DND-41 (cell line): Measurements from ENCODE around the gene F3.

Experiments used
- ATAC-seq: fragments of 200-7000 bp; cut with Tn5 transposase; 3 replicates; pipeline ENCODE4 v1.9.1; 2021; ENCODE audit warnings: low read depth; ENCODE audit not compliant: insufficient read depth
- DNase-seq: peaks from one replicate; pipeline ENCODE4 v3.0.0-alpha.2; 2020
- H2AFZ ChIP-seq: 2 replicates; pipeline ENCODE4 v1.6.0; 2012; ENCODE audit warnings: low read depth, low read length
- H3K27ac ChIP-seq: 2 replicates; pipeline ENCODE4 v1.5.1; 2012; ENCODE audit warnings: low read length, inconsistent platforms
- H3K27me3 ChIP-seq: fragments of 200-600 bp; sonication (generic); 2 replicates; pipeline ENCODE4 v1.6.0; 2012; ENCODE audit warnings: low read length, mild to moderate bottlenecking, inconsistent platforms; ENCODE audit not compliant: insufficient read depth, poor library complexity
- H3K36me3 ChIP-seq: 2 replicates; pipeline ENCODE4 v1.5.1; 2012; ENCODE audit warnings: low read length, inconsistent platforms; ENCODE audit not compliant: insufficient read depth
- H3K4me1 ChIP-seq: 2 replicates; pipeline ENCODE4 v1.5.1; 2012; ENCODE audit warnings: mild to moderate bottlenecking, low read length; ENCODE audit not compliant: insufficient read depth
- H3K4me2 ChIP-seq: 2 replicates; pipeline ENCODE4 v1.6.0; 2012; ENCODE audit warnings: mild to moderate bottlenecking, moderate library complexity, low read length, inconsistent platforms; ENCODE audit not compliant: insufficient read depth
- H3K4me3 ChIP-seq, 2 experiments: fragments of 200-600 bp in 1 of 2; shearing (Covaris generic) in 1 of 2; 2 replicates each; pipeline ENCODE4 v1.5.1; 2012 to 2016; ENCODE audit warnings: inconsistent platforms in 2 of 2, low read length in 2 of 2, mild to moderate bottlenecking in 2 of 2, low read depth in 1 of 2, moderate library complexity in 1 of 2
- H3K79me2 ChIP-seq: 2 replicates; pipeline ENCODE4 v1.6.0; 2012; ENCODE audit warnings: low read length, inconsistent platforms; ENCODE audit not compliant: insufficient read depth
- H3K9ac ChIP-seq: 2 replicates; pipeline ENCODE4 v1.6.0; 2012; ENCODE audit warnings: low read depth, mild to moderate bottlenecking, inconsistent platforms, low read length, moderate library complexity
- H3K9me3 ChIP-seq: 2 replicates; pipeline ENCODE4 v1.5.1; 2012; ENCODE audit warnings: low read length, moderate library complexity, mild to moderate bottlenecking, inconsistent platforms; ENCODE audit not compliant: insufficient read depth, severe bottlenecking
- H4K20me1 ChIP-seq: 2 replicates; pipeline ENCODE4 v1.6.0; 2012; ENCODE audit warnings: low read length; ENCODE audit not compliant: insufficient read depth
- CTCF ChIP-seq: IDR thresholded peaks from 2 replicates; pipeline ENCODE4 v1.5.1; 2012; ENCODE audit warnings: borderline replicate concordance, low read length, moderate library complexity, mild to moderate bottlenecking; ENCODE audit not compliant: poor library complexity, severe bottlenecking; ENCODE audit errors: extremely low read depth
- EZH2 ChIP-seq: IDR thresholded peaks from 3 replicates; pipeline ENCODE4 v1.6.1; 2012; ENCODE audit warnings: borderline replicate concordance, low read depth, mild to moderate bottlenecking, moderate library complexity, low read length, inconsistent platforms; ENCODE audit not compliant: severe bottlenecking

Gene F3

GRCh38 chr1:94501426-94501825, 40.1 kb downstream of the F3 start:
- H3K36me3 ChIP-seq: peaks cover 68% of the 10 kb centered on the region; the same call in 1 of the 2 replicates
- no peak overlapping the region for H3K9ac ChIP-seq
- no peak overlapping the region for H3K27ac ChIP-seq

GRCh38 chr1:94496076-94496755, 45.3 kb downstream of the F3 start:
- H3K36me3 ChIP-seq: peaks cover 43% of the 10 kb centered on the region
- no peak for DNase-seq
- H3K4me1 ChIP-seq: no peaks in the 10 kb centered on the region
- H3K27ac ChIP-seq: no peak overlapping the region
- no peak overlapping the region for H3K4me2 ChIP-seq
- ATAC-seq: no peak
- no peak overlapping the region for H3K4me3 ChIP-seq
- H3K27me3 ChIP-seq: no peaks in the 10 kb centered on the region
- H3K9ac ChIP-seq: no peak overlapping the region
- no peaks in the 10 kb centered on the region for H3K79me2 ChIP-seq
- no peak overlapping the region for H2AFZ ChIP-seq
- H3K9me3 ChIP-seq: peaks cover 4% of the 10 kb centered on the region
- no peak for TF ChIP-seq CTCF
- no peak for TF ChIP-seq EZH2
- no peaks in the 10 kb centered on the region for H4K20me1 ChIP-seq

More at GRCh38 chr1:94501426-94501825, 40.1 kb downstream of the F3 start:
- Histone ChIP-seq H3K27me3 (no peaks in the 10 kb centered on the region), H3K4me2 (no peak overlapping the region), H2AFZ (no peak overlapping the region), H3K9me3 (no peaks in the 10 kb centered on the region), H3K4me3 (no peak overlapping the region), H4K20me1 (no peaks in the 10 kb centered on the region), H3K79me2 (no peaks in the 10 kb centered on the region), H3K4me1 (no peaks in the 10 kb centered on the region)
- DNase-seq (no peak), ATAC-seq (no peak)
- TF ChIP-seq EZH2 (no peak), CTCF (no peak)

- H3K4me3 ChIP-seq: no peak overlapping the region
- no peaks in the 10 kb centered on the region for H3K4me1 ChIP-seq
- H3K27ac ChIP-seq: no peak overlapping the region
- TF ChIP-seq EZH2 (no peak), CTCF (no peak)
- no peak for DNase-seq
- H3K79me2 ChIP-seq: no peaks in the 10 kb centered on the region
- no peak overlapping the region for H3K4me2 ChIP-seq
- ATAC-seq: no peak
- H2AFZ ChIP-seq: no peak overlapping the region
- H3K27me3 ChIP-seq: no peaks in the 10 kb centered on the region
- H3K36me3 ChIP-seq: peaks cover 45% of the 10 kb centered on the region
- no peak overlapping the region for H3K9ac ChIP-seq
- no peaks in the 10 kb centered on the region for H4K20me1 ChIP-seq
- H3K9me3 ChIP-seq: peaks cover 4% of the 10 kb centered on the region
These were observed 51.0 kb downstream of the F3 start for GRCh38 chr1:94490556-94490955.
